A673 (cell line): Measurements from ENCODE around the gene CDR2L.

ENCODE experiments used
- CTCF ChIP-seq: fragments of 300-800, 200-600 bp; sonication (generic); conservative IDR thresholded peaks from 2 replicates; pipeline ENCODE4 v1.5.1; 2017; ENCODE audit warnings: low read depth, mild to moderate bottlenecking, antibody characterized with exemption, low read length, moderate library complexity, mixed read lengths
- EZH2 ChIP-seq: fragments of 200-600 bp; sonication (generic); IDR thresholded peaks from 2 replicates; pipeline ENCODE4 v1.6.1; 2017; ENCODE audit warnings: borderline replicate concordance, low read depth, mild to moderate bottlenecking, mixed read lengths, antibody characterized with exemption, low read length; ENCODE audit not compliant: poor library complexity, severe bottlenecking

- no peak for TF ChIP-seq CTCF
- TF ChIP-seq EZH2 = no peak
These were observed 62.3 kb downstream of the CDR2L start for GRCh38 chr17:75049706-75050105.
